Gastrocnemius medialis (tissue), 4 donors: ENCODE measurements around the gene TKTL1. TPM values are rescaled to one million over a fixed set of nuclear protein-coding genes. Genes with fewer than 3 reads are reported as not detected.

ENCODE experiments used
- ATAC-seq, 2 donors: fragments of 150-250 bp; one replicate each; pipeline ENCODE4 v1.9.1; 2016
- DNase-seq, 2 donors: peaks; one replicate each; pipeline ENCODE4 v3.0.0-alpha.2; 2019
- H3K27ac ChIP-seq, 4 donors: fragments of 200-600 bp; sonication (generic); 1 replicate in 1 of 4; 2 replicates in 3 of 4; pipeline ENCODE4 v1.5.1; 2016 to 2018; ENCODE audit warnings: mild to moderate bottlenecking in 2 of 4, moderate library complexity in 1 of 4
- H3K27me3 ChIP-seq, 3 donors: fragments of 200-600 bp; sonication (generic) in 2 of 3; 1 replicate in 1 of 3; 2 replicates in 2 of 3; pipeline versions ENCODE4 v1.5.1 to v1.6.0; 2016 to 2019; ENCODE audit warnings: mild to moderate bottlenecking in 1 of 3, moderate library complexity in 1 of 3
- H3K36me3 ChIP-seq, 2 donors: fragments of 200-600 bp; sonication (generic) in 1 of 2; one replicate each; pipeline ENCODE4 v1.5.1; 2017 to 2018
- H3K4me1 ChIP-seq, 2 donors: fragments of 200-600 bp; sonication (generic) in 1 of 2; one replicate each; pipeline ENCODE4 v1.5.1; 2016 to 2017; ENCODE audit warnings: mild to moderate bottlenecking in 2 of 2
- H3K4me3 ChIP-seq, 4 donors: fragments of 200-600 bp; sonication (generic) in 3 of 4; 1 replicate in 1 of 4; 2 replicates in 3 of 4; pipeline ENCODE4 v1.5.1; 2016 to 2019; ENCODE audit warnings: mild to moderate bottlenecking in 2 of 4
- H3K9me3 ChIP-seq, 3 donors: fragments of 200-600 bp; sonication (generic) in 2 of 3; 1 replicate in 1 of 3; 2 replicates in 2 of 3; pipeline ENCODE4 v1.5.1; 2016 to 2019
- CTCF ChIP-seq, 5 experiments: fragments of 450-650 bp in 3 of 5; fragments of 200-600 bp in 2 of 5; sonication (generic) in 2 of 5; IDR thresholded peaks in 4 of 5; conservative IDR thresholded peaks in 1 of 5; 1 replicate in 4 of 5; 2 replicates in 1 of 5; pipeline ENCODE4 v1.5.1; 2016 to 2019; ENCODE audit warnings: antibody characterized with exemption in 5 of 5, mild to moderate bottlenecking in 3 of 5, moderate library complexity in 3 of 5
- POLR2A ChIP-seq, 2 donors: fragments of 450-650 bp; IDR thresholded peaks; one replicate each; pipeline ENCODE4 v1.6.1; 2017; ENCODE audit warnings: antibody characterized with exemption in 2 of 2, mild to moderate bottlenecking in 2 of 2, moderate library complexity in 2 of 2
- in situ Hi-C, 4 donors: fragments of 200-750 bp; cut with MboI; loops; one replicate each; pipeline versions ENCODE4 v1.15.0 to v1.8.0; 2017; ENCODE audit warnings: low sequenced_read_pairs in 4 of 4
- intact Hi-C: fragments of 100-400 bp; cut with DNase I; formaldehyde crosslinking; loops from one replicate; pipeline ENCODE4 v1.15.1; 2023; ENCODE audit warnings: low total_unique reads
- total RNA-seq, 4 donors: library from RNA; depleted of rRNA; stranded (reverse); fragments of >200 nt; gene quantifications; one replicate each; pipeline versions ENCODE4 v1.1.0 to v1.2.3, GENCODE V29; 2016

The TKTL1 gene
- total RNA-seq, 4 donors from 2014 or later: 0.09 to 0.36 (median 0.10) TPM; not detected in 1

DNA sequence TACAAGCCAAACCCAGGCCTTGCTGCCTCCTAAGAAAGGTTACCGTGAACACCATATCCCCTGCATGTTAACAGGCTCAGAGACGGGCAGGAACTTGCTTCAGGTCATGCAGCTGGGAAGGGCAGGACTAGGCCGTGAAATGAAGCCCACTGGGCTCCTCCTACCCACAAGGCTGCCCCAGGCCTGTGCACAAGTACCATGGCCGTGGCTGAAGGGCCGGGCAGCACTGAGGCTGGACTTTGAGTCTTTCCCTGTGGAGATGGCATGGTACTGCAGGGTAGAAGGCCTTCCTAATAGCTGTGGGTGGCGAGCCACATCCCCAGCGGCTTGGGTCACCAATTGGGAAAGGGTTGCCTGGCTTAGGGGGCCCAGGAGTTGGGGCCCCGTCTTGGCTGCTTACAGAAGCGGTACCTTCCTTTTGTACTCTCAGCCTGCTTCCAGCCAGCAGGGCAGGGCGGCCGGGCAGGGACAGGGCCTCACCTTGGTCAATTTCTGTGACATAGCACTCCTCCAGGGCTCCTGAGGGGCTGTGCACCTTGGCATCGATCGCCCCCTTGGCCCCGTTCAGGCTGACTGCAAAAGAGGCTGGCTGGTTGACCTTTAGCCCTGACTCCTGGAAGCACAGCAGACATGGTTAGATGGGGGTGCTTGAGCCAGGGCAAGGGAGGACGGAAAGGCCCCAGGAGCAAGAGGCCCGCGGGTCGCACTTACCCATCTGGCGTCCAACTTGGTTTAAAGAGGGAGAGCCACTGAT, 55.0 kb downstream of the TKTL1 start:
- Histone ChIP-seq H3K4me1 (no peaks in the 10 kb centered on the region), H3K27me3 (no peaks in the 10 kb centered on the region), H3K36me3 (no peaks in the 10 kb centered on the region), H3K27ac (no peak overlapping the region), H3K4me3 (no peak overlapping the region), H3K9me3 (no peaks in the 10 kb centered on the region)
- TF ChIP-seq POLR2A (IDR thresholded peaks at IDR 0.05) (no peak), CTCF (IDR thresholded peaks at IDR 0.05 in 4 of 5, conservative IDR thresholded peaks at IDR 0.05 in 1 of 5) (no peak)
- ATAC-seq (no peak), DNase-seq (no peak)
- in situ Hi-C loops: no loop called here
- intact Hi-C loops: no loop called here

GRCh38 chrX:154351183-154352011, 55.8 kb downstream of the TKTL1 start:
- H3K4me3 ChIP-seq: no peak overlapping the region
- H3K27ac ChIP-seq: no peak overlapping the region
- no peaks in the 10 kb centered on the region for H3K27me3 ChIP-seq
- H3K9me3 ChIP-seq: no peaks in the 10 kb centered on the region
- ATAC-seq: no peak
- intact Hi-C loops: no loop called here
- no peaks in the 10 kb centered on the region for H3K36me3 ChIP-seq
- no peak for DNase-seq
- TF ChIP-seq POLR2A (IDR thresholded peaks at IDR 0.05): no peak
- TF ChIP-seq CTCF (IDR thresholded peaks at IDR 0.05 in 4 of 5, conservative IDR thresholded peaks at IDR 0.05 in 1 of 5): no peak
- in situ Hi-C loops: no loop called here
- no peaks in the 10 kb centered on the region for H3K4me1 ChIP-seq

- H3K36me3 ChIP-seq: no peaks in the 10 kb centered on the region
- intact Hi-C loops: no loop called here
- no peak overlapping the region for H3K4me3 ChIP-seq
- no peaks in the 10 kb centered on the region for H3K4me1 ChIP-seq
- ATAC-seq: no peak
- in situ Hi-C loops: no loop called here
- no peak for DNase-seq
- no peak overlapping the region for H3K27ac ChIP-seq
- no peaks in the 10 kb centered on the region for H3K9me3 ChIP-seq
- no peaks in the 10 kb centered on the region for H3K27me3 ChIP-seq
- no peak for TF ChIP-seq CTCF (IDR thresholded peaks at IDR 0.05 in 4 of 5, conservative IDR thresholded peaks at IDR 0.05 in 1 of 5)
- TF ChIP-seq POLR2A (IDR thresholded peaks at IDR 0.05): no peak
Observed at GRCh38 chrX:154352012-154352401, 56.4 kb downstream of the TKTL1 start.

GRCh38 chrX:154352466-154352865, 56.9 kb downstream of the TKTL1 start:
- Histone ChIP-seq H3K27me3 (no peaks in the 10 kb centered on the region), H3K9me3 (no peaks in the 10 kb centered on the region), H3K4me3 (no peak overlapping the region), H3K4me1 (no peaks in the 10 kb centered on the region), H3K27ac (no peak overlapping the region), H3K36me3 (no peaks in the 10 kb centered on the region)
- DNase-seq: no peak
- TF ChIP-seq CTCF (IDR thresholded peaks at IDR 0.05 in 4 of 5, conservative IDR thresholded peaks at IDR 0.05 in 1 of 5) (no peak), POLR2A (IDR thresholded peaks at IDR 0.05) (no peak)
- no peak for ATAC-seq
- intact Hi-C loops (no loop called here), in situ Hi-C loops (no loop called here)
